Memory B cell (primary cell): Measurements from ENCODE around the gene UBE2D2.
"Not testable (repeated sequence)": the region's sequence is repeated elsewhere in the genome, so short reads cannot be mapped to it uniquely, and the experiment has no call there.

Experiments
- ATAC-seq: fragments of 150-1000 bp; cut with Tn5 transposase; 2 replicates; pipeline ENCODE4 v1.10.0; 2021; ENCODE audit warnings: low read depth, mild to moderate bottlenecking, moderate library complexity
- DNase-seq, 2 donors: peaks; one replicate each; pipeline ENCODE4 v3.0.0; 2022; ENCODE audit warnings: low spot score in 2 of 2
- H3K27ac Mint-ChIP-seq: one replicate; pipeline ENCODE4 v1.8.0; 2022; ENCODE audit warnings: mild to moderate bottlenecking, moderate library complexity, mixed read lengths
- H3K27me3 Mint-ChIP-seq: one replicate; pipeline ENCODE4 v1.8.0; 2022; ENCODE audit warnings: mixed read lengths
- H3K36me3 Mint-ChIP-seq: one replicate; pipeline ENCODE4 v1.8.0; 2022; ENCODE audit warnings: mild to moderate bottlenecking, mixed read lengths
- H3K4me1 Mint-ChIP-seq: one replicate; pipeline ENCODE4 v1.8.0; 2022; ENCODE audit warnings: mixed read lengths
- H3K4me3 Mint-ChIP-seq: one replicate; pipeline ENCODE4 v1.8.0; 2022; ENCODE audit warnings: mild to moderate bottlenecking, moderate library complexity, mixed read lengths
- H3K9me3 Mint-ChIP-seq: one replicate; pipeline ENCODE4 v1.8.0; 2022; ENCODE audit warnings: mixed read lengths

UBE2D2 gene

DNA sequence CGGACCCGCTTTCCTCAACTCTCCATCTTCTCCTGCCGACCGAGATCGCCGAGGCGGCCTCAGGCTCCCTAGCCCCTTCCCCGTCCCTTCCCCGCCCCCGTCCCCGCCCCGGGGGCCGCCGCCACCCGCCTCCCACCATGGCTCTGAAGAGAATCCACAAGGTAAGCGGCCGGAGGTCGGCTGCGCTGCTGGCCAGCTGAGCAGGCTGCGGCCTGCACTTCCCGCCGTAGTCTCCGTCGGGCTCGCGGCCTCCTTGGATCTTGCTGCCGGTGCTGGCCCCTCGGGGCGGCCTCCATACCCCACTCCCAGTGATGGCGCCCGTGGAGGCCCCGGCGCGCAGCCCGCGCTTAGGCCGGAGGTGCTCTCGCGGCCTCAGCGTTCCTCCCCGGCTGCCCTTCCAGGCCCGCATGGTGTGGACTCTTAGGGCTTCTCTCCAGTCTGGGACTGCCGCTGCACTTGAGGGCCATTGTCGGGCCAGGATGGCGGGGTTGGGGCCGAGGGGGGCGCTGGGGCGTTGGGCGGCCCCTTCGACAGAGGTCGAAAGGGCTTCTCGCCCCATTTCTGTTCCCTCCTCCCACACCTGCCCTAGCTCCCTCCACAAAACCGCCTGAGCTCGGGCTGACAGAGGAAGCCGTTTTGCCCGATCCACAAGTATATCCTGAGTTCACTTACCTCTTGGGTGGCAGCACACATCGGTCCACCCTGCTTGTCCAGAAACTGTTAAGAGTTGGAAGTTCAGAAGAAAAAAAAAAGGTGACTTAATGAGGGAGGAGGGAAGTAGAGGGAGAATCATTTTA, 714 bp downstream of the UBE2D2 start:
- peaks cover 26% of the 10 kb centered on the region for H3K4me1 Mint-ChIP-seq

DNA sequence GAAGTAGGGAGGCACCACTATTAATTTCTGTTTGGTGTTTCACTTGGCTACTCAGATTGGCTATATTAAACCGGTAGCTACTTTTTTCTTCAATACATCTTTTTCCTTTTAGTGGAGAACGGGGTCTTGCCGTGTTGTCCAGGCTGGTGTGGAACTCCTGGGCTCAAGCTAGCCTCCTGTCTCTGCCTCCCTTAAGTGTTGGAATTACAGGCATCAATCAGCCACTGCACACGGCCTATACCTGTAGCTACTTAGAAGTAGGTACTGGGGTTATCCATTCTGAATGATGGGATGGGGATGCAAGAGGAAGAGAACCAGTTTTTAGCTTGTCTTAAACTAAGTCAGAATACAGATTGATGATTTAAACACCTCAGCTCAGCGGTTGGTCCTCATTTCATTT, 1.7 kb downstream of the UBE2D2 start:
- peak overlapping the region; percentile 99 for H3K4me3 Mint-ChIP-seq
- peak overlapping the region; percentile 94 for H3K27ac Mint-ChIP-seq
- no peaks in the 10 kb centered on the region for H3K9me3 Mint-ChIP-seq
- H3K4me1 Mint-ChIP-seq: peaks cover 29% of the 10 kb centered on the region
- H3K36me3 Mint-ChIP-seq: peaks cover 1% of the 10 kb centered on the region
- no peaks in the 10 kb centered on the region for H3K27me3 Mint-ChIP-seq
- DNase-seq: no peak
- no peak for ATAC-seq

More for the DNA sequence above, 714 bp downstream of the UBE2D2 start:
- H3K36me3 Mint-ChIP-seq: peaks cover 1% of the 10 kb centered on the region
- peak overlapping the region; percentile 94 for H3K27ac Mint-ChIP-seq
- peak; percentile 7 for ATAC-seq
- DNase-seq: peak; percentile 16 to 47
- no peaks in the 10 kb centered on the region for H3K27me3 Mint-ChIP-seq
- no peaks in the 10 kb centered on the region for H3K9me3 Mint-ChIP-seq
- peak overlapping the region; percentile 99 for H3K4me3 Mint-ChIP-seq

DNA sequence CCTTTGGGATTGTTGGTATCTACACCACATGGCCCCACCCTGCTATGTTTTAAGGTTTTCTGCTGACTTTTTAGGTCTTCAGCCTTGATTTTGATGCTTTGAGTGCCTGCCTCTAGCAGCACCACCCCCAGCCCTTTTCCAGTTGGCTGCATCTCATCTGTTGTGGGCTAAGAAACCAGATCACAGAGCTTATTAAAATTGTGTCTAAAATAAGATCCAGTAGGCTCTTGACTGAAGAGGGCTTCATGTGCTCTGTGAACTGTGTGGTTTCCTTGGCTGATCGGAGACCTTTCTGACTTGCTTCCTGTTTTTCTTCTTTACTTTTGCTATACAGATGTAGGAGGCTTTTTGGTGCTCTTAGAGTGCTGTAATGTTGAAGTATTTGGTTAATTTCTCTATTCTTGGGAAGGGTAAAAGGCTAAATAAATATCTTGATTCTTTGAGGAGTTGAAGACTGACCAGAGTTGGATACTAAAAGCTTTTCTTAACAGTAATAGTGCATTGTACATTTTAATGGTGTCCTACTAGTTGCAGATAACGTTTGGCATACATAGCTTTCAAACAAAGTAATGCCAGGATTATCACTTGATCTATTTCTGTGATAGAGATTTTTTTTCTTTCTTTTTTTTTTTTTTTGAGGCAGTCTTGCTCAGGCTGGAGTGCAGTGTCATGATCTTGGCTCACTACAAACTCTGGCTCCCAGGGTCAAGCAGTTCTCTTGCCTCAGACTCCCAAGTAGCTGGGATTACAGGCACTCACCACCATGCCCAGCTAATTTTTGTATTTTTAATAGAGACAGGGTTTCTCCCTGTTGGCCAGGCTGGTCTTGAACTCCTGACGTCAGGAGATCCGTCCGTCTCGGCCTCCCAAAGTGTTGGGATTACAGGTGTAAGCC, 4.5 kb downstream of the UBE2D2 start:
- Mint-ChIP-seq H3K27ac (peak overlapping the region; percentile 87), H3K9me3 (no peaks in the 10 kb centered on the region), H3K36me3 (peaks cover 3% of the 10 kb centered on the region), H3K27me3 (no peaks in the 10 kb centered on the region), H3K4me3 (peak overlapping the region; percentile 80), H3K4me1 (peaks cover 39% of the 10 kb centered on the region)
- ATAC-seq (peak; percentile 58), DNase-seq (peak; percentile 38 to 50)

DNA sequence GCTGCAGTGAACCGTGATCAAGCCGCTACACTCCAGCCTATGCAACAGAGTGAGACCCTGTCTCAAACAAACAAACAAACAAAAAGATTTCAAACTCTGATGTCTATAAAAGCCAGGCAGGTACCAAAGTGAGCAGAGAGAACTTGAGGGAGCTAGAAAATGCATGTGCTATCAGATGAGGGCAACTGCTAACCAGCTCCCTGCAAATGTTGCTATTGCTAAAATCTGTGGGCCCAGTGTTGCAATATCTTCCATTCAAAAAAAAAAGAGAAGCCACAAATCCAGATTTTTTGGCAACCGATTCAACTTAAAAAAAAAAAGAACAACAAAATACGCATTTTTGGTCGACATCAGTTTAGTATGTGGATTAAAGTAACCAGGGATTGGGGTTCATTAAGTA, 5.5 kb downstream of the UBE2D2 start:
- Mint-ChIP-seq H3K9me3 (no peaks in the 10 kb centered on the region), H3K27me3 (no peaks in the 10 kb centered on the region), H3K36me3 (peaks cover 4% of the 10 kb centered on the region), H3K27ac (peak overlapping the region; percentile 38), H3K4me1 (peaks cover 38% of the 10 kb centered on the region), H3K4me3 (peak overlapping the region; percentile 80)
- ATAC-seq (no peak), DNase-seq (no peak)

DNA sequence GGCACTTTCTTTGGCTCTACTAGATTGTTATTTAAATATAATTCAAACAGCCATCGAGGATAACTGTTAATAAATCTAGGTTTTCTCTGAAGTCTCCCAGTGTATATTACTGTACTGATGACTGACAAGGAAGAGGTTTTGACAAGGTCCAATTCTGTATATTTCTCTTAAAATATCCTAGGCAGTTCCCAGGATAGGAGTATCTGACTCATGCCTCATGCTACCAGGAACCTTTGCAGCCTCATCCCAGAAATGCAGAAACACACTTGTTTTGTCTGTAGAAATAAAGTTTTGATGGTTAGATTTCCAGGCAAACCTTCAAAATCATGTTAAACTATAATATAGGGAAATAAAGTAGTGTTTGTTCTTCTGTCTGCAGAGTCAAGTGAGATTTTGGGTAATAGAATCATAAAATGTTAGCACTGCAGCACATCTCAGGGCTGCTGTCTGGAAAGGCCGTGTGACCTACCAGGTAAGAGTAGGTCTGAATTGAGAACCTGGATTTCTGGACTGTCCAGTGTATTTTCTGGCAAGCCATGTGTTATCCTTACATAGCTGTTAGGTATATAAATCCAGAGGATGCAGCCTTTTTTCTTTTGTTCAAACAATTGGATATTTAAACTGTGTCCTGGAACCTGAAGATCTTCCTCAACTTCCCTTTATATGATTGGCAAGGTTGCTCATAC, 8.3 kb downstream of the UBE2D2 start:
- Mint-ChIP-seq H3K4me3 (peak overlapping the region; percentile 24), H3K27ac (no peak overlapping the region), H3K4me1 (peaks cover 39% of the 10 kb centered on the region), H3K9me3 (no peaks in the 10 kb centered on the region), H3K36me3 (peaks cover 10% of the 10 kb centered on the region), H3K27me3 (no peaks in the 10 kb centered on the region)
- no peak for ATAC-seq
- DNase-seq: no peak

DNA sequence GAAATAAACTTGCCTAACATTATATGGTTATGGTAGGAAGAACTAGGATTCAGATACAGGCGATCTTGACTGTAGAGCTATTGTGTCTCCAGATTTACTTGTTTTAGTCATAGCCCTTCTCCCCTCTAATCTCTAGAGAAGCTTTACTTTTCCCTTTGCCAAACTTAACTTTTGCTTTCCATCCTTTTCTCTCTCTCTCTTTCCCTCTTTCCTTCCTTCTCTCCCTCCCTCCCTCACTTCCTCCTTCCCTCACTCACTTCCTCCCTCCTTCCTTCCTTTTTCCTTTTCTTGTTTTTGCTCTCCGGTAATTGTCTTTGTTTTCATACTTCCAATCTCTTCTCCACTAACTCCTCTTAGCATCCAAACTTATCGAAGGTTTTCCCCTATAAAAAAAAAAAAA, 10.4 kb downstream of the UBE2D2 start:
- Mint-ChIP-seq H3K27me3 (no peaks in the 10 kb centered on the region), H3K4me3 (peak overlapping the region; percentile 46), H3K9me3 (no peaks in the 10 kb centered on the region), H3K36me3 (peaks cover 8% of the 10 kb centered on the region), H3K4me1 (peaks cover 42% of the 10 kb centered on the region), H3K27ac (peak overlapping the region; percentile 60)
- no peak for ATAC-seq
- no peak for DNase-seq

DNA sequence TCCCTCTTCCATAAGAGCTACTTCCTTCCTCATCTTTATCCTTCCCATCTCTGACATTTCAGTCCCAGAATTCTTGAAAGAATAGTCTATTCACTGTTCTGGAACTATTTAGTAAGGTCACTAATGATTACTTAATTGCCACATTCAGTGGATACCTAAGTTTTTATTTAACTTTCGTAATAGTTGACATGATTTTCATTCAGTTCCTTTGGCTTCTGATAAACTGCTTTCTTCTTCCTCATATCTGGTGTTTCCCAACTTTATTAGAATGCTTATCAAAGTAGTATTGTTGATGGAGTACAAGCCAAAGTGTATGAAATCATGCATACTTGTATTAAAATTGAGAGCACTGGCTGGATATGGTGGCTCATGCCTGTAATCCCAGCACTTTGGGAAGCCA, 10.8 kb downstream of the UBE2D2 start:
- no peak for ATAC-seq
- H3K27ac Mint-ChIP-seq: peak overlapping the region; percentile 60
- H3K4me3 Mint-ChIP-seq: peak overlapping the region; percentile 46
- peaks cover 44% of the 10 kb centered on the region for H3K4me1 Mint-ChIP-seq
- H3K9me3 Mint-ChIP-seq: no peaks in the 10 kb centered on the region
- DNase-seq: no peak
- peaks cover 8% of the 10 kb centered on the region for H3K36me3 Mint-ChIP-seq
- no peaks in the 10 kb centered on the region for H3K27me3 Mint-ChIP-seq

DNA sequence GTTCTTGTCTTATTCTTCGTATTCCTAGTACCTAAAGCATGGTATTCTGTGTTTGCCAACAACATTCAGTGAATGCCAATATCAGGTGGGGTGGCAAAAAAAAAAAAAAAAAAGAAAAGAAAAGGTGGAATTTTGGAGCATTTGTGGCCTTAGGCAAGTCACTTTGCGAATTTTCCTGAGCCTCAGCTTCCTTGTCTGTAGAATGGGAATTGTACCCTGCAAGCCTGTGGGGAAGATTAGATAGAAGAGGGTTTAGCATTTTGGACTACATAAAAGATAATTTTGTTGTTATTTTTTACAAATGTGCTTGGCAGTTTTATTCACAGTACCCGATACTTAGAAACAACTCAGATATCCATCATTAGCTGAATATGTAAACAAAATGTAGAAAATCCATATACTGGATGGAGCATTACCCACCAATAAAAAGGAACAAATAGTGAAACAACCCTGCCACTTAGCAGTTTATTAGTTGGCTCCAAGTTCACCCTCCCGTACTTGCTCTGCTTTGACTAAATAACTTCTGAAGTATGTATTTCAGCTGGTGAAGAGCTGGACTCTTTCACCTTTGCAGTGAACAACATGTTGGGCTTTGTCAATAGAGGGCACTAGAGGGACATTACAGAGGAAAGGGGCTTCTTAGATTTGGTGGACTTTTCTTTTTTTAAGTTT, 13.6 kb downstream of the UBE2D2 start:
- Mint-ChIP-seq H3K27me3 (no peaks in the 10 kb centered on the region), H3K9me3 (no peaks in the 10 kb centered on the region), H3K27ac (peak overlapping the region; percentile 61), H3K36me3 (peaks cover 8% of the 10 kb centered on the region), H3K4me1 (peaks cover 49% of the 10 kb centered on the region), H3K4me3 (peak overlapping the region; percentile 2)
- ATAC-seq (peak; percentile 79), DNase-seq (peak in 1 of 2 donors; percentile 41)

DNA sequence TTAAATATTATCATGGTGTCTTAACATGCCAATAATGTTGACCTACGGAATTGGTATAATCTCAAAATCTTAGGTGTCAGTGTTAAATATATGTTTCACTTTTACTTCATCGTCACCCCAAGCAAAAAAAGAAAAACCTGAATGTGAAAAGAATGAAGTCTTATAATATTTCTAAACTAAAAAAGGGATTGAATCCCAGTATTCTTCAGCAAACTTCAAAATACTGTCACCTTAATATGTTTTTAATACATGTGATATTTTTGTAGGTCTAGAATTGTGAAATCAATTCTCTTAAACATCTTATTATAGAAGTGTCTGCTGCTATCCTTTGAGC, 14.1 kb downstream of the UBE2D2 start:
- Mint-ChIP-seq H3K4me1 (peaks cover 44% of the 10 kb centered on the region), H3K4me3 (peak overlapping the region; percentile 57), H3K9me3 (no peaks in the 10 kb centered on the region), H3K27me3 (no peaks in the 10 kb centered on the region), H3K27ac (peak overlapping the region; percentile 61), H3K36me3 (peaks cover 6% of the 10 kb centered on the region)
- DNase-seq (no peak), ATAC-seq (no peak)

DNA sequence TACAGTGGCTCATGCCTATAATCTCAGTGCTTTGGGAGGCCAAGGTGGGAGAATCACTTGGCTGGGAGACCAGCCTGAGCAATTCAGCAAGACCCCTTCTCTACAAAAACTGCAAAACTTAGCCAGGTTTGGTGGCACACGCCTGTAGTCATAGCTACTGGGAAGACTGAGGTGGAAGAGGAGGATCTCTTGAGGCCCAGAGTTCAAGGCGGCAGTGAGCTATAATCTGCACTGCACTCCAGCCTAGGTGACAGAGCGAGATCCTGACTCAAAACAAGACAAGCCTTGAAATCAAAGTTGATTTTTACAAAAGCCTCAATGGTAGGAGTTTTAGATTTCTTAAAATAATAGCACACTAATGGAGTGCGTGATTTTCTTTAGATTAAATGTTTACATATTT, 14.6 kb downstream of the UBE2D2 start:
- Mint-ChIP-seq H3K27me3 (no peaks in the 10 kb centered on the region), H3K4me1 (peaks cover 42% of the 10 kb centered on the region), H3K27ac (peak overlapping the region; percentile 65), H3K4me3 (peak overlapping the region; percentile 57), H3K9me3 (no peaks in the 10 kb centered on the region), H3K36me3 (peaks cover 8% of the 10 kb centered on the region)
- DNase-seq: no peak
- no peak for ATAC-seq

DNA sequence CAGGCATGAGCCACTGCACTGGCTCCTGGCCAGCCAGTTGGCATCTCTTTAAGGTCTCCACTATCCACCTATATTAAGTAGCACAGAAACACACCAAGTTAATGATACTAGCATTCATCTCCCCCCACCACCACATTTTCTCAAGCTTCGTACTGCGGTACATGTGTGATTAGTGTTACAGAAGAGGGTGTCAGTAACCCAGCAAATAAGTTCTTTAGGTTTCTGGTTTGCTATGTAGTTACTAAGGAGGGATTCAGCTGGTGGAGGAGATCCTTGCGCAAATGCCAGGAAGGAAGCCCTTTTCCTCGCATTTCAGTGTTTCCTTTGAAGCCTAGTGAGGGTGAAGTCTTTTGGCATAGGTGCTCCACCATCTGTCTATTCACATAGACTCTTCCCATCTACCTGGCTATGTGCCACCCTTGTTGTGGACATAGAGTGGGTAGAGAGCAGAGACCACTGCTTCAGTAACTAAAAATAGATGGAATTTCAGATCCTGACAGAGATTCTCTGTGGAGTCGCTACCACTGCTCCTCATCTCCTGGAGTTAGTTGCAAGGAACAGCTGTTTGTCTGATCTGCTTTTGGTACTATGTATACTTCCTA, 16.7 kb downstream of the UBE2D2 start:
- Mint-ChIP-seq H3K9me3 (no peaks in the 10 kb centered on the region), H3K27ac (peak overlapping the region; percentile 84), H3K4me3 (peak overlapping the region; percentile 29), H3K27me3 (no peaks in the 10 kb centered on the region), H3K4me1 (peaks cover 37% of the 10 kb centered on the region), H3K36me3 (peaks cover 5% of the 10 kb centered on the region)
- ATAC-seq: no peak
- no peak for DNase-seq

DNA sequence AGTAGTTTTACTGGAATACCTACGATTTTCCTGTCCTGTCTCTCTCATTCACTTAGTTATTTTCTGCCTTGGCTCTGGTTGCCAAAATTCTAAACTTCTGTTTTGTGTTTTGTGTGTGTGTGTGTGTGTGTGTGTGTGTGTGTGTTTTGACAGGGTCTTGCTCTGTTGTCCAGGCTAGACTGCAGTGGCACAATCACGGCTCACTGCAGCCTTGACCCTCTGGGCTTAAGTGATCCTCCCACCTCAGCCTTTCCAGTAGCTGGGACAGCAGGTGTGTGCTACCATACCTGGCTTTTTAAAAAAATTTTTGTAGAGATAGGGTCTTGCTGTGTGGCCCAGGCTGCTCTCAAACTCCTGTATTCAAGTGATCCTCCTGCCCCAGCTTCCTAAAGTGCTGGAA, 17.2 kb downstream of the UBE2D2 start:
- peak overlapping the region; percentile 24 for H3K4me3 Mint-ChIP-seq
- H3K36me3 Mint-ChIP-seq: peaks cover 5% of the 10 kb centered on the region

DNA sequence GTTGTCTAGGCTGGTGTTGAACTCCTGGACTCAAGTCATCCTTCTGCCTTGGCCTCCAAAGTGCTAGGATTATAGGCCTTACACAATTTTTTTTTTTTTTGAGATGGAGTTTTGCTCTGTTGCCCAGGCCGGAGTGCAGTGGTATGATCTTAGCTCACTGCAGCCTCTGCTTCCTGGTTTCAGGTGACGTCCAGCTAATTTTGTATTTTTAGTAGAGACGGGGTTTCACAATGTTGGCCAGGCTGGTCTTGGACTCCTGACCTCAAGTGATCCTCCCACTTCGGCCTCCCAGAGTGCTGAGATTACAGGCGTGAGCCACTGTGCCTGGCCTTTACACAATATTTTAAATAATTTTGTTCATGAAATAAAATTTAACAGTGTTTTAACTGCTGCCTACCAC, 21.0 kb downstream of the UBE2D2 start:
- H3K27me3 Mint-ChIP-seq, ATAC-seq: not testable (repeated sequence)
- H3K27ac Mint-ChIP-seq: peak overlapping the region; percentile 20

More for the DNA sequence above, 17.2 kb downstream of the UBE2D2 start:
- peaks cover 37% of the 10 kb centered on the region for H3K4me1 Mint-ChIP-seq
- no peak for ATAC-seq
- H3K27ac Mint-ChIP-seq: peak overlapping the region; percentile 84
- DNase-seq: no peak
- no peaks in the 10 kb centered on the region for H3K27me3 Mint-ChIP-seq
- no peaks in the 10 kb centered on the region for H3K9me3 Mint-ChIP-seq

More for the DNA sequence above, 21.0 kb downstream of the UBE2D2 start:
- DNase-seq, H3K9me3 Mint-ChIP-seq, H3K4me3 Mint-ChIP-seq, H3K36me3 Mint-ChIP-seq: not testable (repeated sequence)
- H3K4me1 Mint-ChIP-seq: peaks cover 27% of the 10 kb centered on the region
